GM12878 (cell line): ENCODE measurements around the gene NOC4L. TPM values are rescaled to one million over a fixed set of nuclear protein-coding genes. Genes with fewer than 3 reads are reported as not detected.

Experiments used
- CBFB ChIP-seq: IDR thresholded peaks from 2 replicates; pipeline ENCODE4 v1.6.1; 2016; ENCODE audit warnings: antibody characterized with exemption, low read depth
- ZNF384 ChIP-seq: IDR thresholded peaks from 2 replicates; pipeline ENCODE4 v1.6.1; 2012; ENCODE audit warnings: low read depth, mild to moderate bottlenecking, low read length, improper control_type of control experiment, borderline replicate concordance
- ZNF622 ChIP-seq: fragments of 450-650 bp; IDR thresholded peaks from 2 replicates; pipeline ENCODE4 v1.6.1; 2017; ENCODE audit warnings: mild to moderate bottlenecking, inconsistent platforms
- polyA plus RNA-seq, 11 experiments: library from polyadenylated mRNA; depleted of rRNA in 4 of 11; unstranded in 6 of 11; stranded (reverse) in 5 of 11; fragments of >200 nt; fragmentation: Nextera tagmentation in 4 of 11; fragmentation: Illumina TruSeq in 1 of 11; extraction: Ambion mirVana in 4 of 11; extraction: Trizol in 1 of 11; gene quantifications; 1 replicate in 1 of 11; 2 replicates in 10 of 11; pipeline versions ENCODE4 v1.2.1 to v1.2.3, GENCODE V29; 2011 to 2016; ENCODE audit warnings: inconsistent platforms in 2 of 11, missing spikeins in 2 of 11, low read depth in 1 of 11
- total RNA-seq, 4 experiments: library from RNA; depleted of rRNA in 3 of 4; stranded (reverse); fragments of >200 nt in 3 of 4; fragmentation: Illumina TruSeq in 1 of 4; extraction: Trizol in 1 of 4; gene quantifications; 2 replicates each; pipeline versions ENCODE4 v1.2.1 to v1.2.3, GENCODE V29; 2013 to 2021
- TF ChIP-seq, protein P1 (sequence below): IDR thresholded peaks from 2 replicates; pipeline ENCODE4 v1.6.1; 2011; ENCODE audit warnings: borderline replicate concordance, low read depth, mild to moderate bottlenecking, moderate library complexity, low read length; ENCODE audit not compliant: insufficient read depth, poor library complexity, severe bottlenecking
- TF ChIP-seq, protein P2 (sequence below): IDR thresholded peaks from 2 replicates; pipeline ENCODE4 v1.6.1; 2012; ENCODE audit warnings: improper control_type of control experiment, low read depth, low read length; ENCODE audit not compliant: insufficient replicate concordance

The NOC4L gene
- total and polyA plus RNA-seq, 10 of the 15 experiments (the other 5 are each of a cell fraction or from before 2014, with no cell fraction given), result 0.72 to 68.2 (median 15.2) TPM

DNA sequence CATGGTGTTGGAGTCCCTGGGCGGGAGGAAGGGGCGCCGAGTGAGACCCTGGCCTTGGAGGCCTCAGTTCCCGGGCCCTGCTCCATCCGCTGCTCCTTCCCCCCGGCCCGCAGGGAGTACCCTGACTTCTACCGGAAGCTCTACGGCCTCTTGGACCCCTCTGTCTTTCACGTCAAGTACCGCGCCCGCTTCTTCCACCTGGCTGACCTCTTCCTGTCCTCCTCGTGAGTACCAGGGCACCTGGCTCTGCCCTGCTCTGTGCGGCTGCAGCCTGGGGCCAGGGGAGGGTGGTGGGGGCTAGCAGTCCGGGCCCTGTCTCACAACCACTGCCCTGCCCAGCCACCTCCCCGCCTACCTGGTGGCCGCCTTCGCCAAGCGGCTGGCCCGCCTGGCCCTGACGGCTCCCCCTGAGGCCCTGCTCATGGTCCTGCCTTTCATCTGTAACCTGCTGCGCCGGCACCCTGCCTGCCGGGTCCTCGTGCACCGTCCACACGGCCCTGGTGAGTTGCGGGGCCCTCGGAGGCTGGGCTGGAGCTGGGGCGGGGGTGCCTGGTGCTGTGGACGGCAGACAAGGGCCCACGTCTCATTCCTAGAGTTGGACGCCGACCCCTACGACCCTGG is 7.0 kb downstream of the NOC4L start (continued):
- TF ChIP-seq, protein P1, sequence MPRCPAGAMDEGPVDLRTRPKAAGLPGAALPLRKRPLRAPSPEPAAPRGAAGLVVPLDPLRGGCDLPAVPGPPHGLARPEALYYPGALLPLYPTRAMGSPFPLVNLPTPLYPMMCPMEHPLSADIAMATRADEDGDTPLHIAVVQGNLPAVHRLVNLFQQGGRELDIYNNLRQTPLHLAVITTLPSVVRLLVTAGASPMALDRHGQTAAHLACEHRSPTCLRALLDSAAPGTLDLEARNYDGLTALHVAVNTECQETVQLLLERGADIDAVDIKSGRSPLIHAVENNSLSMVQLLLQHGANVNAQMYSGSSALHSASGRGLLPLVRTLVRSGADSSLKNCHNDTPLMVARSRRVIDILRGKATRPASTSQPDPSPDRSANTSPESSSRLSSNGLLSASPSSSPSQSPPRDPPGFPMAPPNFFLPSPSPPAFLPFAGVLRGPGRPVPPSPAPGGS, result no peak
- TF ChIP-seq, protein P2, sequence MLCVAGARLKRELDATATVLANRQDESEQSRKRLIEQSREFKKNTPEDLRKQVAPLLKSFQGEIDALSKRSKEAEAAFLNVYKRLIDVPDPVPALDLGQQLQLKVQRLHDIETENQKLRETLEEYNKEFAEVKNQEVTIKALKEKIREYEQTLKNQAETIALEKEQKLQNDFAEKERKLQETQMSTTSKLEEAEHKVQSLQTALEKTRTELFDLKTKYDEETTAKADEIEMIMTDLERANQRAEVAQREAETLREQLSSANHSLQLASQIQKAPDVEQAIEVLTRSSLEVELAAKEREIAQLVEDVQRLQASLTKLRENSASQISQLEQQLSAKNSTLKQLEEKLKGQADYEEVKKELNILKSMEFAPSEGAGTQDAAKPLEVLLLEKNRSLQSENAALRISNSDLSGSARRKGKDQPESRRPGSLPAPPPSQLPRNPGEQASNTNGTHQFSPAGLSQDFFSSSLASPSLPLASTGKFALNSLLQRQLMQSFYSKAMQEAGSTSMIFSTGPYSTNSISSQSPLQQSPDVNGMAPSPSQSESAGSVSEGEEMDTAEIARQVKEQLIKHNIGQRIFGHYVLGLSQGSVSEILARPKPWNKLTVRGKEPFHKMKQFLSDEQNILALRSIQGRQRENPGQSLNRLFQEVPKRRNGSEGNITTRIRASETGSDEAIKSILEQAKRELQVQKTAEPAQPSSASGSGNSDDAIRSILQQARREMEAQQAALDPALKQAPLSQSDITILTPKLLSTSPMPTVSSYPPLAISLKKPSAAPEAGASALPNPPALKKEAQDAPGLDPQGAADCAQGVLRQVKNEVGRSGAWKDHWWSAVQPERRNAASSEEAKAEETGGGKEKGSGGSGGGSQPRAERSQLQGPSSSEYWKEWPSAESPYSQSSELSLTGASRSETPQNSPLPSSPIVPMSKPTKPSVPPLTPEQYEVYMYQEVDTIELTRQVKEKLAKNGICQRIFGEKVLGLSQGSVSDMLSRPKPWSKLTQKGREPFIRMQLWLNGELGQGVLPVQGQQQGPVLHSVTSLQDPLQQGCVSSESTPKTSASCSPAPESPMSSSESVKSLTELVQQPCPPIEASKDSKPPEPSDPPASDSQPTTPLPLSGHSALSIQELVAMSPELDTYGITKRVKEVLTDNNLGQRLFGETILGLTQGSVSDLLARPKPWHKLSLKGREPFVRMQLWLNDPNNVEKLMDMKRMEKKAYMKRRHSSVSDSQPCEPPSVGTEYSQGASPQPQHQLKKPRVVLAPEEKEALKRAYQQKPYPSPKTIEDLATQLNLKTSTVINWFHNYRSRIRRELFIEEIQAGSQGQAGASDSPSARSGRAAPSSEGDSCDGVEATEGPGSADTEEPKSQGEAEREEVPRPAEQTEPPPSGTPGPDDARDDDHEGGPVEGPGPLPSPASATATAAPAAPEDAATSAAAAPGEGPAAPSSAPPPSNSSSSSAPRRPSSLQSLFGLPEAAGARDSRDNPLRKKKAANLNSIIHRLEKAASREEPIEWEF, result no peak
- TF ChIP-seq ZNF622 (no peak), ZNF384 (no peak), CBFB (no peak)
